HG03060 (cell line): ENCODE results near the gene SMAD9.

ENCODE experiments used
- ATAC-seq: cut with Tn5 transposase; IDR thresholded peaks from one replicate; pipeline ENCODE4 v1.9.1; 2021; ENCODE audit warnings: low read depth, moderate number of reproducible peaks; ENCODE audit not compliant: unreplicated experiment

SMAD9 gene

GRCh38 chr13:36919833-36920615, at the start of gene SMAD9:
Gene SMAD9, minus strand, starts transcription at chr13:36920238. Its CDS starts 40,549 bp downstream, at chr13:36879689.
- ATAC-seq, result no peak

- no peak for ATAC-seq
Measured at GRCh38 chr13:36966404-36966803, 46.4 kb upstream of the SMAD9 start.

GRCh38 chr13:36965767-36966166, 45.7 kb upstream of the SMAD9 start:
- ATAC-seq, result no peak

GRCh38 chr13:36959456-36960116, 39.5 kb upstream of the SMAD9 start:
- no peak for ATAC-seq

- ATAC-seq, result no peak
Measured at GRCh38 chr13:36954542-36954941, 34.5 kb upstream of the SMAD9 start.

GRCh38 chr13:36950920-36951319, 30.9 kb upstream of the SMAD9 start:
- ATAC-seq, result no peak

- no peak for ATAC-seq
Measured at GRCh38 chr13:36950330-36950729, 30.3 kb upstream of the SMAD9 start.

GRCh38 chr13:36945078-36945477, 25.0 kb upstream of the SMAD9 start:
- ATAC-seq, result no peak

GRCh38 chr13:36925603-36926002, 5.6 kb upstream of the SMAD9 start:
- ATAC-seq, result no peak

- ATAC-seq, result no peak
Measured at GRCh38 chr13:36924001-36924400, 4.0 kb upstream of the SMAD9 start.

GRCh38 chr13:36921631-36922301, 1.7 kb upstream of the SMAD9 start:
- no peak for ATAC-seq

- no peak for ATAC-seq
Measured at GRCh38 chr13:36920616-36921185, 663 bp upstream of the SMAD9 start.

- no peak for ATAC-seq
Measured at GRCh38 chr13:36919171-36919832, 736 bp downstream of the SMAD9 start.

- no peak for ATAC-seq
Measured at GRCh38 chr13:36918246-36919131, 1.5 kb downstream of the SMAD9 start.

- ATAC-seq, result no peak
Measured at GRCh38 chr13:36917311-36917710, 2.7 kb downstream of the SMAD9 start.

- no peak for ATAC-seq
Measured at GRCh38 chr13:36915896-36916640, 4.0 kb downstream of the SMAD9 start.

GRCh38 chr13:36915106-36915505, 4.9 kb downstream of the SMAD9 start:
- no peak for ATAC-seq

- no peak for ATAC-seq
Measured at GRCh38 chr13:36914648-36915047, 5.4 kb downstream of the SMAD9 start.

- no peak for ATAC-seq
Measured at GRCh38 chr13:36913463-36913862, 6.6 kb downstream of the SMAD9 start.
